Measurements from ENCODE around the gene MPZL3.

DNA sequence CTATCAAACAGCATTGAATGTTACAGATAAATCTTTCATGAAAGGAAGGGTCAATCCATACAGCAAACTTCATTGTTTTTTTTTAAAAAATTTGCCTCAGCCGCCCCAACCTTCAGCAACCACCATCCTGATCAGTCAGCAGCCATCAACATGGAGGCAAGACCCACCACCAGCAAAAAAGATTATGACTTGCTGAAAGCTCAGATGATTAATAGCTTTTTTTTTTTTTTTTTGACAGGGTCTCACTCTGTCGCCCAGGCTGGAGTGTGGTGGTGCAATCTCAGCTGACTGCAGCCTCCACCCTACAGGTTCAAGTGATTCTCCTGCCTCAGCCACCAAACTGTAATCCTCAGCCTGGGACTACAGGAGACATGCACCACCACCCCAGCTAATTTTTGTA, 34.4 kb upstream of the MPZL3 start:
- TF ChIP-seq, protein P1, sequence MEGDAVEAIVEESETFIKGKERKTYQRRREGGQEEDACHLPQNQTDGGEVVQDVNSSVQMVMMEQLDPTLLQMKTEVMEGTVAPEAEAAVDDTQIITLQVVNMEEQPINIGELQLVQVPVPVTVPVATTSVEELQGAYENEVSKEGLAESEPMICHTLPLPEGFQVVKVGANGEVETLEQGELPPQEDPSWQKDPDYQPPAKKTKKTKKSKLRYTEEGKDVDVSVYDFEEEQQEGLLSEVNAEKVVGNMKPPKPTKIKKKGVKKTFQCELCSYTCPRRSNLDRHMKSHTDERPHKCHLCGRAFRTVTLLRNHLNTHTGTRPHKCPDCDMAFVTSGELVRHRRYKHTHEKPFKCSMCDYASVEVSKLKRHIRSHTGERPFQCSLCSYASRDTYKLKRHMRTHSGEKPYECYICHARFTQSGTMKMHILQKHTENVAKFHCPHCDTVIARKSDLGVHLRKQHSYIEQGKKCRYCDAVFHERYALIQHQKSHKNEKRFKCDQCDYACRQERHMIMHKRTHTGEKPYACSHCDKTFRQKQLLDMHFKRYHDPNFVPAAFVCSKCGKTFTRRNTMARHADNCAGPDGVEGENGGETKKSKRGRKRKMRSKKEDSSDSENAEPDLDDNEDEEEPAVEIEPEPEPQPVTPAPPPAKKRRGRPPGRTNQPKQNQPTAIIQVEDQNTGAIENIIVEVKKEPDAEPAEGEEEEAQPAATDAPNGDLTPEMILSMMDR (conservative IDR thresholded peaks at IDR 0.05 in 1 of 2, IDR thresholded peaks at IDR 0.05 in 1 of 2; ENCODE audit: extremely low read depth in 1 of 2, insufficient read depth in 1 of 2, low read depth in 1 of 2, low read length in 2 of 2), result no peak
- no peak for TF ChIP-seq EZH2 (IDR thresholded peaks at IDR 0.05; ENCODE audit: borderline replicate concordance, low read length)
